HG02763 (cell line): ENCODE data around the gene YPEL5.
"Not testable (repeated sequence)": the region's sequence is repeated elsewhere in the genome, so short reads cannot be mapped to it uniquely, and the experiment has no call there.

Experiments
- ATAC-seq: cut with Tn5 transposase; IDR thresholded peaks from one replicate; pipeline ENCODE4 v1.9.1; 2021; ENCODE audit warnings: mild to moderate bottlenecking, moderate library complexity; ENCODE audit not compliant: unreplicated experiment

The YPEL5 gene

DNA sequence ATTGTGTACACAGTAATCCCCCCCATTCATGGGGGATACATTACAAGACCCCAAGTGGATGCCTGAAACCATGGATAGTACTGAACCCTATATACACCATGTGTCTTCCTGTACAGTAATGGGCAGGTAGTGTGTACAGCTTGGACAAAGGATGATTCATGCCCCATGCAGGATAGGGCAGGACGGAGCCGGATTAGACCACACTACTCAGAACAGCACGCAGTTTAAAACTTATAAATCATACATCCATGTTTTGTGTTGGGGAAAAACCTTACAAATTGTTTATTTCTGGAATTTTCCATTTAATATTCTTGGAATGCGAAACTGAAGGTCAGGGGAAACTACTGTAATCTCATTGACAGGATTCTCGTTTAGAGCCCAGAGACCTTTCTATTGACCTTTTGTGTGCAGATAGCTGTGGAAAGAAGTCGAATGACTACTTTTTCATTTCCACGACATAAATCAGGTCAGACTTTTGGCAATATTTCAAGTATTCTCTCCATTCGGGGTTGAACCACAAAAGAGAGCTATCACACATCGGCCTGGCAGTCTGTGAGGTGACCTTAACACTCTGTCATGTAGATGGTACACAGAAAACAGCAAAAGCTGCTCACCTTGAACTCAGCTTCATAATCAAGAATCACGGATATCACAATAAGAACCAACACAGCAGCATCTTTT is 9.9 kb upstream of the YPEL5 start:
- ATAC-seq: no peak

DNA sequence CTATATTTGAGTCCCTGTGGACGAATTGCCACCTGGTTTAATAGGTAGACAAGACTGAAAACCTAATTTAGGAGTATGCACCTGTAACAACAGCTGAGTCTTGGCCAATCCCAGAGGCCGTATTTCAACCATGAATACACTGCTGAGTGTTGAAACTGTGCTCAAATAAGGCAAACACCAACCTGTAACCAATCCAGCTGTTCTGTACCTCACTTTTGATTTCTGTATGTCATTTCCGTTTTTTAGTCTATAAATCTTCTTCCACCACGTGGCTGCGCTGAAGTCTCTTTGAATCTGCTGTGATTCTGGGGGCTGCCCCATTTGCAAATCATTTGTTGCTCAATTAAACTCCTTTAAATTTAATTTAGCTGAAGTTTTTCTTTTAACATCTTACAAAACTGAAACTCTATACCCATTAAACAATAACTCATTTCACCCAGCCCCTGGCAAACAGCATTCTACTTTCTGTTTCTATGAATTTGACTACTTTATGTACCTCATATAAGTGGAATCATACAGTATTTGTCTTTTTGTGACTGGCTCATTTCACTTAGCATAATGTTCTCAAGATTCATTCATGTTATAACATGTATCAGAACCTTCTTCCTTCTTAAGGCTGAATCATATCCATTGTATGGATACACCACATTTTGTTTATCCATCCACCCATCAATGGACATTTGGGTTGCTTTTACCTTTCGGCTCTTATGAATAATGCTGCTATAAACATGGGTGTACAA is 7.5 kb upstream of the YPEL5 start:
- peak; percentile 75 for ATAC-seq

GRCh38 chr2:30141136-30141535 is 5.7 kb upstream of the YPEL5 start:
- ATAC-seq: no peak

GRCh38 chr2:30144260-30144659 is 2.5 kb upstream of the YPEL5 start:
- no peak for ATAC-seq

GRCh38 chr2:30144951-30145350 is 1.9 kb upstream of the YPEL5 start:
- ATAC-seq: not testable (repeated sequence)

GRCh38 chr2:30145826-30146336 is 926 bp upstream of the YPEL5 start:
- ATAC-seq: no peak

GRCh38 chr2:30147196-30147714 is 448 bp downstream of the YPEL5 start:
- peak; percentile 0 for ATAC-seq

DNA sequence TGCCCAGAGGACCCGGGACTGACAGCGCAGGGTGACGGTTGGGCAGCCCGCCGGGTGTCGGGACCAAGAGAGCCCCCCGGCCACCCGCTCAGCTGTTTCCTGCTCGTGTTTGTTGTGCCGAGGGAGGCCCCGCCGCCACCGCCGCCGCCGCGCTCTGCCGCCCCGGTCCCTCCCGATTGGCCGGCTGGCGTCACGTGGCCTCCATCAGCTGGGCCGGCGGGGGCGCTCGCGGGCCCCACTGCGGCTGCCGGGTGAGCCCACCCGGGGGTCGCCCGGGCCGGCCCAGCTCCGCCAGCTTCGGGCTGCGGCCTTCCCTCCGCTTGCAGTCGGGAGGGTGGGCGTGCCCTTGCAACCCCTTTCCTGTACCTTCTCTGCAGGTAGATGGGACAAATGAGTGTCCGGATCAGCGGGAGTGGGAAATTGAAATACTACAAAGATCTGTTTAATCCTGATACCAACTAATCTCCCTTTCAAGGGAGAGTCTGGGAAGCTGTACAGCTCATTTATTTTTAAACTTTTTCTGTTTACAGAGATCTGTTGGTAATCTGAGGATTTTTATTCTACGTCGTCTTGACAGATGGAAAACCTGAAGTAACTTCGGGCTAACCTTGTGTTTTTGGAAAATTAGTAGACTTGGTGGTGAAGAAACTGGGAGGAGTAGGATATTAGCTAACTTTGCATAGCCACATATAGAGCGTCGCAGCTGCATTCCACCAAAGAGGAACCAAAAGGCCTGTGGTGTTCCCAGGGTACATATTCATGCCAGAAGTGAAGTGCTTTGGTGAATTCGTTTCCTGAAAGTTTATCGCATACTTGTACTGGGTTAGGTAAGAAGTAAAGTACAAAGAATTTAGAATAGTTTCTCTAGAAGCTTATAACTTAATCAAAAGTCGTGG is 1.2 kb downstream of the YPEL5 start:
- peak; percentile 16 for ATAC-seq

- ATAC-seq: no peak
These were observed 2.0 kb downstream of the YPEL5 start for GRCh38 chr2:30148850-30149249.

GRCh38 chr2:30149513-30149912 is 2.7 kb downstream of the YPEL5 start:
- ATAC-seq: no peak

DNA sequence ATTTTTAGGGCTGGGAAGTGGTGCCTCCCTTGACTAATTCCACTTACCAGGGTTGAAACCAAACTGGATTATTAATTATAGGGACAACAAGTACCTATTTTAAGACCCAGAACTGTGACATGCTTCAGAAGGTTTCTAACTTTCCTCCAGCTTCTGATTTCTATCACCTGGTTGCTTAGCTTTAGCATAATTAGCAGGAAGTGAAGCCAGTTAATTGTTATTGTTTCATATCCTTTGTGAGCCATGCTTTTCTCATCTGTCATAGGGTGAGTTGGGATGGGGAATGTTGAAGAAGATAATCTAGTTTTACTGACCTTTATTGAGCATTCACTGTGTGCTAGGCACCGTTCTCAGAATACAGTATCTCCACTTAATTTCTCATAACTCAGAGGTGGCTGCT is 3.2 kb downstream of the YPEL5 start:
- ATAC-seq: no peak

- no peak for ATAC-seq
These were observed 4.0 kb downstream of the YPEL5 start for GRCh38 chr2:30150786-30151185.

GRCh38 chr2:30152385-30152784 is 5.6 kb downstream of the YPEL5 start:
- no peak for ATAC-seq

DNA sequence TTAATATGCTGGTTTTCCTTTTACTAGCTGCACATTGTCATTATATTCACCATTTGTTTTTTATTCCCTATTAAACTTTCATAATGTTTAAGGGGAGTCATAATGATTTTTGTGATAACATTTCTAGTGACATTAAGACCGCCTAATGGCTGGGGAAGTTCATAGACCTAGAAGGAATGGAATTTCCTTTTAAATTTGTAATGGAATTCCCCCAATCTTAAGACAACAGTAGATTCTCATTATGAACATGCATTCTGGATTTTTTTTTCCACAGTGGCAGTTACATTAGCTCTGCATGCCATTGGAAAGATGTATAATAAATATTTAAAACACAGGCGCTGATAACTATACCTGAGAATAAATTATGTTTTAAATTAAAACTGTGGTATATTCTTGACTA is 8.4 kb downstream of the YPEL5 start:
- no peak for ATAC-seq

- ATAC-seq: no peak
These were observed 9.3 kb downstream of the YPEL5 start for GRCh38 chr2:30155889-30156658.

- no peak for ATAC-seq
These were observed 10.8 kb downstream of the YPEL5 start for GRCh38 chr2:30157616-30158015.

DNA sequence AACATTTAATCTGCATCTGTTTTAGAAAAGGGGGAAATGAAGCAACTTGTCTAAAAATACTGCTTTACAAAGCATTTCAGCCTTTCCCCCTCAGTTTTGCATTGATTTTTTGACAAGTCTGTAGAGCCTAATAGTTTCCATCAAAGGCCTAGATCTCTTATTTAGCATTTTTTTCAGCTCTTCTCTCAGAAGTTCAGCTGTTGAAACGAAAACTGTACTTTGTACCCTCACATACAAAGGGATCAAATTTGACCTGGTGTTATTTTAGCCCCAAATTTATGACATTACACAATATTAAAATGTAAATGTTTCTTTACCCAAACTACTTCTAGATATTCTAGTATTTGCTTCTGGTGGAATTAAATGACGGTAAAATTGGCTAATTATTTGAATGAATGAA is 13.0 kb downstream of the YPEL5 start:
- ATAC-seq: no peak

GRCh38 chr2:30161929-30162706 is 15.3 kb downstream of the YPEL5 start:
- ATAC-seq: no peak

DNA sequence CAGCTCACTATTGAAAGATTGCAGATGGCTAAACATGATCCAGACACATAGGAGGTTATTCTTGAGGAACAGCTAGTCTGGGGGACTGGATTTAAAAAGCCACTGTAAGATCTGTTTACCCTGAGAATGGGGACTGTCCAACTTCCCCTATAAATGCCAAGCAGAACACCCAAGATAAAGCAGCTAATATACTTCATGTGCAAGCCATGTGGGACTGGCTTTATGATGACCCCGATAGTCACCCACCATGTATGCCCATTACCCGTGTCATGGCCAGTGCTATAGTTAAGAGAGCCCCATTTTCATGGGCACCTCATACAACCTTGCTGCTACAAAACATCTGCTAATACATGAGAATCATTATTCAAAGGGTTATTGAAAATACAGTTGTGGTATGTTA is 16.0 kb downstream of the YPEL5 start:
- no peak for ATAC-seq
